A549 (cell line): Measurements from ENCODE around the gene TES. TPM values are rescaled to one million over a fixed set of nuclear protein-coding genes. Genes with fewer than 3 reads are reported as not detected.

Experiments
- ATAC-seq, 2 experiments: fragments of 200-7000 bp in 1 of 2; fragments of >200 bp in 1 of 2; cut with Nextera tagmentation in 1 of 2; cut with Tn5 transposase in 1 of 2; 3 replicates each; pipeline versions ENCODE4 v1.8.0 to v1.9.1; 2018 to 2020; ENCODE audit warnings: mild to moderate bottlenecking in 1 of 2, moderate library complexity in 1 of 2
- CTCF ChIA-PET: fragments of 300-600 bp; sonication (Branson Sonifier 250); formaldehyde crosslinking; extraction: SDS; loops from one replicate; lab custom pipeline; 2021; ENCODE audit warnings: antibody characterized with exemption, inconsistent platforms; lab: Yijun Ruan, JAX
- POLR2A ChIA-PET: fragments of 350-600 bp; formaldehyde crosslinking; extraction: SDS; loops from one replicate; lab custom pipeline; 2021; ENCODE audit warnings: antibody characterized with exemption, inconsistent platforms; lab: Yijun Ruan, JAX
- DNase-seq, 2 experiments: peaks; one replicate each; pipeline versions ENCODE4 v3.0.0 to v3.0.0-alpha.2; 2011 to 2016; ENCODE audit warnings: low read depth in 1 of 2, low spot score in 1 of 2
- FAIRE-seq: peaks from 2 replicates; lab custom pipeline; 2011; peaks lifted over from hg19 to GRCh38; lab: Jason Lieb, UNC
- H3K27ac ChIP-seq, 2 experiments: fragments of >200 bp; sonication (Bioruptor Twin); formaldehyde crosslinking; 3 replicates each; pipeline ENCODE4 v1.5.1; 2016 to 2017
- H3K4me1 ChIP-seq: fragments of >200 bp; sonication (Bioruptor Twin); formaldehyde crosslinking; 3 replicates; pipeline ENCODE4 v1.6.1; 2016
- H3K4me2 ChIP-seq: fragments of >200 bp; sonication (Bioruptor Twin); formaldehyde crosslinking; 3 replicates; pipeline ENCODE4 v1.6.1; 2016
- H3K4me3 ChIP-seq: fragments of >200 bp; sonication (Bioruptor Twin); formaldehyde crosslinking; 3 replicates; pipeline ENCODE4 v1.5.1; 2016
- H3K9me3 ChIP-seq: fragments of >200 bp; sonication (Bioruptor Twin); formaldehyde crosslinking; 3 replicates; pipeline ENCODE4 v1.6.1; 2016
- BHLHE40 ChIP-seq: IDR thresholded peaks from 2 replicates; pipeline ENCODE4 v1.6.1; 2012; ENCODE audit warnings: low read depth, low read length, inconsistent platforms
- EHF ChIP-seq: fragments of 250-450 bp; sonication (Bioruptor Pico); IDR thresholded peaks from 2 replicates; pipeline ENCODE4 v1.5.0; 2020; ENCODE audit warnings: mild to moderate bottlenecking
- EHMT2 ChIP-seq: fragments of 200-600 bp; sonication (generic); IDR thresholded peaks from 2 replicates; pipeline ENCODE4 v1.6.1; 2016; ENCODE audit warnings: antibody characterized with exemption, low read depth, mild to moderate bottlenecking, moderate library complexity
- EP300 ChIP-seq, 2 experiments: fragments of >200 bp; sonication (Bioruptor Twin); formaldehyde crosslinking; IDR thresholded peaks; 2 replicates in 1 of 2; 3 replicates in 1 of 2; pipeline ENCODE4 v1.6.1; 2016 to 2017
- ESRRA ChIP-seq: fragments of 150-350 bp; IDR thresholded peaks from 2 replicates; pipeline ENCODE4 v1.6.1; 2014; ENCODE audit warnings: mild to moderate bottlenecking, low read length, borderline replicate concordance
- FOSL2 ChIP-seq, 2 experiments: fragments of 450-650 bp in 1 of 2; fragments of >200 bp in 1 of 2; sonication (Bioruptor Twin) in 1 of 2; formaldehyde crosslinking; IDR thresholded peaks; 2 replicates each; pipeline versions ENCODE4 v1.5.0 to v1.6.1; 2016 to 2020; ENCODE audit warnings: mild to moderate bottlenecking in 1 of 2, moderate library complexity in 1 of 2
- FOXS1 ChIP-seq: fragments of 250-450 bp; sonication (Bioruptor Pico); IDR thresholded peaks from 2 replicates; pipeline ENCODE4 v1.5.0; 2020; ENCODE audit warnings: mild to moderate bottlenecking, moderate library complexity
- HDAC2 ChIP-seq: fragments of 200-600 bp; sonication (generic); IDR thresholded peaks from 2 replicates; pipeline ENCODE4 v1.6.1; 2016
- HMGXB4 ChIP-seq: fragments of 250-450 bp; sonication (Bioruptor Pico); IDR thresholded peaks from 2 replicates; pipeline ENCODE4 v1.5.0; 2021; ENCODE audit warnings: mild to moderate bottlenecking, moderate library complexity, borderline replicate concordance
- KDM1A ChIP-seq: fragments of 200-600 bp; sonication (generic); IDR thresholded peaks from 2 replicates; pipeline ENCODE4 v1.6.1; 2016; ENCODE audit warnings: low read depth, mild to moderate bottlenecking
- MAFK ChIP-seq: fragments of 450-650 bp; IDR thresholded peaks from 2 replicates; pipeline ENCODE4 v1.6.1; 2014; ENCODE audit not compliant: partially characterized antibody
- MAZ ChIP-seq: fragments of 150-350 bp; IDR thresholded peaks from 2 replicates; pipeline ENCODE4 v1.6.1; 2014; ENCODE audit warnings: antibody characterized with exemption, low read depth, low read length, borderline replicate concordance
- MYC ChIP-seq: IDR thresholded peaks from 2 replicates; pipeline ENCODE4 v1.6.1; 2012; ENCODE audit warnings: mild to moderate bottlenecking, inconsistent platforms, low read length, improper control_type of control experiment, borderline replicate concordance
- NPAS2 ChIP-seq: fragments of 250-450 bp; sonication (Bioruptor Pico); IDR thresholded peaks from 2 replicates; pipeline ENCODE4 v1.8.0; 2022; ENCODE audit warnings: mild to moderate bottlenecking, moderate library complexity, borderline replicate concordance
- NR3C1 ChIP-seq: fragments of >200 bp; sonication (Bioruptor Twin); formaldehyde crosslinking; IDR thresholded peaks from 3 replicates; pipeline ENCODE4 v1.6.1; 2017
- PHF8 ChIP-seq: fragments of 200-600 bp; sonication (generic); IDR thresholded peaks from 2 replicates; pipeline ENCODE4 v1.6.1; 2016; ENCODE audit warnings: low read depth, mild to moderate bottlenecking, antibody characterized with exemption, moderate library complexity, borderline replicate concordance
- RARB ChIP-seq: fragments of 250-450 bp; sonication (Bioruptor Pico); IDR thresholded peaks from 2 replicates; pipeline ENCODE4 v1.8.0; 2021; ENCODE audit warnings: mild to moderate bottlenecking, moderate library complexity
- SREBF2 ChIP-seq: fragments of 450-650 bp; IDR thresholded peaks from 2 replicates; pipeline ENCODE4 v1.6.1; 2014; ENCODE audit warnings: mild to moderate bottlenecking, moderate library complexity
- ZC3H11A ChIP-seq: fragments of 450-650 bp; IDR thresholded peaks from 2 replicates; pipeline ENCODE4 v1.6.1; 2014; ENCODE audit warnings: antibody characterized with exemption, mild to moderate bottlenecking
- ZNF302 ChIP-seq: fragments of 250-450 bp; sonication (Bioruptor Pico); IDR thresholded peaks from 2 replicates; pipeline ENCODE4 v1.9.0; 2021; ENCODE audit warnings: inconsistent platforms, mild to moderate bottlenecking, moderate library complexity
- ZSCAN20 ChIP-seq: fragments of 250-450 bp; sonication (Bioruptor Pico); IDR thresholded peaks from 2 replicates; pipeline ENCODE4 v1.8.0; 2022; ENCODE audit warnings: mild to moderate bottlenecking, moderate library complexity
- WGBS: methylation state at CpG from one replicate; pipeline ENCODE4 v1.1.6; 2017; ENCODE audit errors: missing lambda C conversion rate; 5-methylcytosine and 5-hydroxymethylcytosine counted together
- polyA plus RNA-seq, 4 experiments: library from polyadenylated mRNA; depleted of rRNA in 3 of 4; stranded (reverse); fragments of >200 nt; fragmentation: RNase III in 1 of 4; extraction: RNeasy Plus Mini Kit Qiagen cat#74134 plus additional on column Dnase treatment in 1 of 4; gene quantifications; 2 replicates in 3 of 4; 3 replicates in 1 of 4; pipeline ENCODE4 v1.2.3, GENCODE V29; 2011 to 2017
- TF ChIP-seq, protein P1 (sequence below): IDR thresholded peaks from 2 replicates; pipeline ENCODE4 v1.6.1; 2012

TES gene
- polyA plus RNA-seq, 2 of the 4 experiments (the other 2 are of a cell fraction) = 45.9 to 134 TPM

- POLR2A ChIA-PET = no interaction called here
- Histone ChIP-seq H3K4me2 (no peak overlapping the region), H3K27ac (no peak overlapping the region), H3K9me3 (no peaks in the 10 kb centered on the region), H3K4me1 (peaks cover 66% of the 10 kb centered on the region), H3K4me3 (no peak overlapping the region)
- WGBS = 91% methylated on average over 3 of the region's 3 CpGs
- CTCF ChIA-PET = no interaction called here
- FAIRE-seq (no peak), ATAC-seq (no peak), DNase-seq (no peak)
- TF ChIP-seq MAZ (no peak), NR3C1 (no peak), RARB (CRISPR knock-in tag) (no peak), BHLHE40 (no peak), ESRRA (no peak), MYC (no peak), HMGXB4 (no peak), NPAS2 (CRISPR knock-in tag) (no peak), FOXS1 (CRISPR knock-in tag) (no peak), ZC3H11A (no peak), PHF8 (no peak)
These were observed 4.6 kb downstream of the TES start for GRCh38 chr7:116214921-116215320.

GRCh38 chr7:116215551-116215950 lies 5.2 kb downstream of the TES start:
- CTCF ChIA-PET = interaction anchor here (0.7 to 2.7 kb wide), 3 partner anchors 20 to 35 kb away, joined by 3 to 9 read pairs (median 4); no protein-coding TSS in a partner anchor
- H3K27ac ChIP-seq = no peak overlapping the region
- H3K4me2 ChIP-seq = no peak overlapping the region

DNA sequence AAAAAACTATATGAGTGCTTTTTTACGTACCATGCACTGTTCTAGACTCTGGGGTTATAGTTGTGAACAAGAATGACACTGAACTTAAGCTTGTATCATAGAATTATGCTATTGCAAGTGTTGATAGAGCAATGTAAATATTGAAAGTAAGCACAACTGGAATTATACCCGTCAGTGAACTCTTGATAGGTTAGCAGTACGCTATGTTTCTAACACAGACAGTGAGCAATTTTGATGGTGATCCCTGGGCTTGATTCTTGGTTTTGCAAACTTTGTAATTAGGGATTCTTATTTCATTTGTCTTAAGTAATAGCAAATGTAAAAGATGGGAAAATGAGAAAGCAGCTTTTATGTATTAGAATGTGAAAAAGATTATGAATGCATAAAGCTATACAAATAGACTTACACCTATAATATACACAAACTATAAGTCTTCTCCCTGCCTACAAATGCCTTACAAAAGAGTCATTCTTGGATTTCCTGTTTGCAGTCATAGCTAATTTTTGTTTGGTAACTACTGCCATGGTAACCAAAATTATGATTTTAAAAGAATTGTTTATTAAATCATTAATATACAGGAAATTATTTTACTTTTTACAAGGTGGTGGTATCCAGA lies 6.7 kb downstream of the TES start:
- H3K4me1 ChIP-seq = peaks cover 66% of the 10 kb centered on the region
- H3K4me2 ChIP-seq = peak overlapping the region; percentile 78
- H3K27ac ChIP-seq = peak overlapping the region in 1 of 2 experiments; percentile 51; a peak in 2 of 6 replicates
- TF ChIP-seq HDAC2 = no peak
- TF ChIP-seq ZSCAN20 (CRISPR knock-in tag) = no peak
- TF ChIP-seq EP300 (IDR thresholded peaks at IDR 0.05) = no peak
- TF ChIP-seq MAZ = no peak
- TF ChIP-seq ZNF302 (CRISPR knock-in tag) = no peak
- TF ChIP-seq, protein P1, sequence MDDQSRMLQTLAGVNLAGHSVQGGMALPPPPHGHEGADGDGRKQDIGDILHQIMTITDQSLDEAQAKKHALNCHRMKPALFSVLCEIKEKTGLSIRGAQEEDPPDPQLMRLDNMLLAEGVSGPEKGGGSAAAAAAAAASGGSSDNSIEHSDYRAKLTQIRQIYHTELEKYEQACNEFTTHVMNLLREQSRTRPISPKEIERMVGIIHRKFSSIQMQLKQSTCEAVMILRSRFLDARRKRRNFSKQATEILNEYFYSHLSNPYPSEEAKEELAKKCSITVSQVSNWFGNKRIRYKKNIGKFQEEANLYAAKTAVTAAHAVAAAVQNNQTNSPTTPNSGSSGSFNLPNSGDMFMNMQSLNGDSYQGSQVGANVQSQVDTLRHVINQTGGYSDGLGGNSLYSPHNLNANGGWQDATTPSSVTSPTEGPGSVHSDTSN = no peak
- TF ChIP-seq NPAS2 (CRISPR knock-in tag) = no peak
- no peak for TF ChIP-seq MAFK
- TF ChIP-seq RARB (CRISPR knock-in tag) = 0 out of 2 replicates have a peak, but pooled peaks have one; percentile 34
- TF ChIP-seq KDM1A = no peak
- TF ChIP-seq FOSL2 (IDR thresholded peaks at IDR 0.05) = no peak
- peak; percentile 38 for TF ChIP-seq FOSL2 (CRISPR knock-in tag; IDR thresholded peaks at IDR 0.05)
- TF ChIP-seq SREBF2 = no peak
- no peak for TF ChIP-seq ZC3H11A
- no peaks in the 10 kb centered on the region for H3K9me3 ChIP-seq
- CTCF ChIA-PET = interaction anchor here (0.7 to 2.7 kb wide), 6 partner anchors 15 to 37 kb away, joined by 3 to 9 read pairs (median 5); no protein-coding TSS in a partner anchor
- DNase-seq (peak in 1 of 2 experiments; percentile 39), ATAC-seq (peak in 1 of 2 experiments; percentile 20; a peak in 1 of 6 replicates), FAIRE-seq (no peak)
- no peak overlapping the region for H3K4me3 ChIP-seq
- POLR2A ChIA-PET = no interaction called here
- WGBS = 22% methylated on average over 3 of the region's 3 CpGs

More at GRCh38 chr7:116215551-116215950, 5.2 kb downstream of the TES start:
- H3K4me3 ChIP-seq = no peak overlapping the region
- WGBS = 85% methylated on average over 2 of the region's 2 CpGs
- TF ChIP-seq EHF (CRISPR knock-in tag) (no peak), EHMT2 (peak; percentile 69; the same call in 1 of the 2 replicates)
- TF ChIP-seq, all 56 proteins: peak for 1
- ATAC-seq (no peak), DNase-seq (no peak), FAIRE-seq (no peak)
- H3K9me3 ChIP-seq = no peaks in the 10 kb centered on the region
- POLR2A ChIA-PET = no interaction called here
- peaks cover 64% of the 10 kb centered on the region for H3K4me1 ChIP-seq
